Adipocyte (in vitro differentiated cells): ENCODE data around the gene COX14.
"Not testable (repeated sequence)": the region's sequence is repeated elsewhere in the genome, so short reads cannot be mapped to it uniquely, and the experiment has no call there.

Experiments
- DNase-seq: peaks from one replicate; pipeline ENCODE4 v3.0.0-alpha.2; 2015; ENCODE audit warnings: low read depth
- H3K27me3 ChIP-seq: replicated peaks from 2 replicates; pipeline ENCODE4 v1.7.0; 2013; ENCODE audit warnings: mild to moderate bottlenecking, low read length, moderate library complexity; ENCODE audit not compliant: control insufficient read depth, insufficient read depth
- H3K36me3 ChIP-seq: 2 replicates; pipeline ENCODE4 v1.7.0; 2013; ENCODE audit warnings: low read length, mild to moderate bottlenecking, moderate library complexity; ENCODE audit not compliant: control insufficient read depth, insufficient read depth, severe bottlenecking
- H3K4me1 ChIP-seq: 2 replicates; pipeline ENCODE4 v1.7.0; 2013; ENCODE audit warnings: mild to moderate bottlenecking, low read length, moderate library complexity; ENCODE audit not compliant: control insufficient read depth, insufficient read depth
- H3K4me3 ChIP-seq: 2 replicates; pipeline ENCODE4 v1.7.0; 2013; ENCODE audit warnings: mild to moderate bottlenecking, low read length, moderate library complexity
- H3K9ac ChIP-seq: 2 replicates; pipeline ENCODE4 v1.7.0; 2013; ENCODE audit warnings: mild to moderate bottlenecking, low read length, moderate library complexity
- H3K9me3 ChIP-seq: 2 replicates; pipeline ENCODE4 v1.7.0; 2013; ENCODE audit warnings: mild to moderate bottlenecking, low read length, moderate library complexity; ENCODE audit not compliant: control insufficient read depth

The COX14 gene

GRCh38 chr12:50142993-50143392, 31.0 kb downstream of the COX14 start:
- H3K4me1 ChIP-seq: no peaks in the 10 kb centered on the region
- no peaks in the 10 kb centered on the region for H3K9me3 ChIP-seq
- H3K27me3 ChIP-seq: no peaks in the 10 kb centered on the region
- no peak overlapping the region for H3K9ac ChIP-seq
- DNase-seq: no peak
- H3K36me3 ChIP-seq: peaks cover 26% of the 10 kb centered on the region
- H3K4me3 ChIP-seq: no peak overlapping the region

GRCh38 chr12:50145439-50145838, 33.4 kb downstream of the COX14 start:
- DNase-seq: no peak
- Histone ChIP-seq H3K36me3 (peaks cover 20% of the 10 kb centered on the region), H3K4me3 (no peak overlapping the region), H3K9ac (no peak overlapping the region), H3K27me3 (no peaks in the 10 kb centered on the region), H3K9me3 (no peaks in the 10 kb centered on the region), H3K4me1 (no peaks in the 10 kb centered on the region)

- Histone ChIP-seq H3K9ac (no peak overlapping the region), H3K4me1 (peaks cover 9% of the 10 kb centered on the region), H3K4me3 (no peak overlapping the region), H3K27me3 (no peaks in the 10 kb centered on the region), H3K36me3 (peaks cover 7% of the 10 kb centered on the region), H3K9me3 (no peaks in the 10 kb centered on the region)
- no peak for DNase-seq
These were observed 35.2 kb downstream of the COX14 start for GRCh38 chr12:50147281-50147680.

GRCh38 chr12:50148011-50148410, 36.0 kb downstream of the COX14 start:
- H3K9ac ChIP-seq, H3K36me3 ChIP-seq, H3K4me1 ChIP-seq, H3K9me3 ChIP-seq, H3K4me3 ChIP-seq, DNase-seq, H3K27me3 ChIP-seq: not testable (repeated sequence)

- Histone ChIP-seq H3K9me3 (no peaks in the 10 kb centered on the region), H3K27me3 (no peaks in the 10 kb centered on the region), H3K36me3 (no peaks in the 10 kb centered on the region), H3K4me3 (no peak overlapping the region), H3K4me1 (peaks cover 9% of the 10 kb centered on the region), H3K9ac (no peak overlapping the region)
- no peak for DNase-seq
These were observed 37.3 kb downstream of the COX14 start for GRCh38 chr12:50149311-50149710.

- Histone ChIP-seq H3K4me1 (peaks cover 9% of the 10 kb centered on the region), H3K9ac (no peak overlapping the region), H3K4me3 (no peak overlapping the region), H3K36me3 (no peaks in the 10 kb centered on the region), H3K27me3 (no peaks in the 10 kb centered on the region), H3K9me3 (no peaks in the 10 kb centered on the region)
- no peak for DNase-seq
These were observed 39.1 kb downstream of the COX14 start for GRCh38 chr12:50151047-50151687.

- not testable (repeated sequence) for H3K9me3 ChIP-seq, H3K4me3 ChIP-seq, DNase-seq, H3K9ac ChIP-seq, H3K36me3 ChIP-seq, H3K4me1 ChIP-seq, H3K27me3 ChIP-seq
These were observed 42.9 kb downstream of the COX14 start for GRCh38 chr12:50154947-50155346.

GRCh38 chr12:50156641-50157040, 44.6 kb downstream of the COX14 start:
- Histone ChIP-seq H3K4me1 (no peaks in the 10 kb centered on the region), H3K9ac (no peak overlapping the region), H3K36me3 (no peaks in the 10 kb centered on the region), H3K4me3 (no peak overlapping the region), H3K9me3 (no peaks in the 10 kb centered on the region), H3K27me3 (no peaks in the 10 kb centered on the region)
- DNase-seq: no peak

GRCh38 chr12:50157259-50157658, 45.2 kb downstream of the COX14 start:
- Histone ChIP-seq H3K9me3 (no peaks in the 10 kb centered on the region), H3K27me3 (no peaks in the 10 kb centered on the region), H3K4me1 (peaks cover 1% of the 10 kb centered on the region), H3K36me3 (no peaks in the 10 kb centered on the region), H3K4me3 (no peak overlapping the region), H3K9ac (no peak overlapping the region)
- no peak for DNase-seq

GRCh38 chr12:50160643-50161042, 48.6 kb downstream of the COX14 start:
- H3K36me3 ChIP-seq: no peaks in the 10 kb centered on the region
- peaks cover 5% of the 10 kb centered on the region for H3K4me1 ChIP-seq
- no peaks in the 10 kb centered on the region for H3K27me3 ChIP-seq
- no peaks in the 10 kb centered on the region for H3K9me3 ChIP-seq
- no peak overlapping the region for H3K9ac ChIP-seq
- DNase-seq: no peak
- H3K4me3 ChIP-seq: no peak overlapping the region

GRCh38 chr12:50162230-50162629, 50.2 kb downstream of the COX14 start:
- H3K9me3 ChIP-seq: no peaks in the 10 kb centered on the region
- H3K4me3 ChIP-seq: no peak overlapping the region
- no peaks in the 10 kb centered on the region for H3K36me3 ChIP-seq
- H3K4me1 ChIP-seq: peaks cover 14% of the 10 kb centered on the region
- no peaks in the 10 kb centered on the region for H3K27me3 ChIP-seq
- peak; percentile 66 for DNase-seq
- H3K9ac ChIP-seq: no peak overlapping the region

- no peak for DNase-seq
- Histone ChIP-seq H3K36me3 (no peaks in the 10 kb centered on the region), H3K9me3 (peaks cover 2% of the 10 kb centered on the region), H3K9ac (no peak overlapping the region), H3K4me3 (no peak overlapping the region), H3K4me1 (peaks cover 14% of the 10 kb centered on the region), H3K27me3 (no peaks in the 10 kb centered on the region)
These were observed 52.9 kb downstream of the COX14 start for GRCh38 chr12:50164963-50165362.
